GM21390 (cell line): ENCODE results near the gene TLCD1.
A peak's percentile ranks its signal among the peaks of the same experiment; 100 is the strongest.
"Not testable (repeated sequence)": the region's sequence is repeated elsewhere in the genome, so short reads cannot be mapped to it uniquely, and the experiment has no call there.

Source experiments
- ATAC-seq: cut with Tn5 transposase; IDR thresholded peaks from one replicate; pipeline ENCODE4 v1.9.1; 2021; ENCODE audit not compliant: unreplicated experiment

The TLCD1 gene

GRCh38 chr17:28729950-28730330, 3.9 kb upstream of the TLCD1 start:
- no peak for ATAC-seq

- peak; percentile 33 for ATAC-seq
Measured at GRCh38 chr17:28728364-28729200, 2.5 kb upstream of the TLCD1 start, which contains the start of gene NEK8. Gene NEK8 (plus strand): TSS chr17:28728788. CDS start chr17:28728814, 26 bp downstream.

GRCh38 chr17:28726627-28727491, 826 bp upstream of the TLCD1 start:
- peak; percentile 42 for ATAC-seq

GRCh38 chr17:28725660-28726225, 290 bp downstream of the TLCD1 start:
- no peak for ATAC-seq

GRCh38 chr17:28725166-28725659, 820 bp downstream of the TLCD1 start:
- ATAC-seq, result no peak

GRCh38 chr17:28724500-28725165, 1.4 kb downstream of the TLCD1 start:
- no peak for ATAC-seq

- ATAC-seq, result not testable (repeated sequence)
Measured at GRCh38 chr17:28723836-28724499, 2.1 kb downstream of the TLCD1 start.

DNA sequence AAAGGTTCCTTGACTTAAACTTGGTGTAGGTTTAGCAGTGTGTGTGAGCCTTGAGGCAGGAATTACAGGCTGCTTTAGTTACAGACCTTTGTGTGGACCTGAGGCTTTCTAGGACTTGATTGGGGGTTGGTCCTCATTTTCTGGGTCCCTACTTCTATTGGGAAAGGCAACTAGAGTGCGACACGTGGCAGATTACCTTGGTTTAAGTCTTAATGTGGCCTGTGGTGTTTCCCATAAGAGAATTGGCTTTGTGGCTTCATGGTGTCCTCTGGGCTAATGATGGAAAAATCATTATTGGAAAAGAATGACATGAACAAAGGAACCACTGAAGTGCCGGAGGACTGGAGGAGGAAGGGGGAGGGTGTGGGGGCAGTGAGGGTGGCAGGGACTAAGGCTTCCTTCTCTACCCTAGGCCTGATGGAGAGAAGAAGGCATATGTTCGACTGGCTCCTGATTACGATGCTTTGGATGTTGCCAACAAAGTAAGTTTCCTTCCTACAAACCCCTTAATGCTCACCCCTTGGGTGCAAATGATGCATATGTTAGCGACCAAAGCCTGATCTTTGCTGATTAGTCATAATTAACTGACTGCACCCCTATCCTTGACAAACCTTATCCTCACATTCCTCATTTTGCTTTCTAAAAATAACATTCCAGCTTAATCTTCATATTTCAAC, 2.7 kb downstream of the TLCD1 start:
- ATAC-seq, result no peak

- ATAC-seq, result no peak
Measured at GRCh38 chr17:28722417-28723158, 3.4 kb downstream of the TLCD1 start.

DNA sequence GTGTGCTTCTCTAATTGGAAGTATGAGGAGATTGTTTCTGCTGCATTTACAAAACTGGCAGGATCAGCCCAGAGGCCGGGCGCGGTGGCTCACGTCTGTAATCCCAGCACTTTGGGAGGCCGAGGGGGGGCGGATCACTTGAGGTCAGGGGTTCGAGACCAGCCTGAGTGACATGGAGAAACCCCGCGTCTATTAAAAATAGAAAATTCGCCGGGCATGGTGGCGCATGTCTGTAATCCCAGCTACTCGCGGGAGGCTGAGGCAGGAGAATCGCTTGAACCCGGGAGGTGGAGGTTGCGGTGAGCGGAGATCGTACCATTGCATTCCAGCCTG, 5.1 kb downstream of the TLCD1 start:
- ATAC-seq, result not testable (repeated sequence)

DNA sequence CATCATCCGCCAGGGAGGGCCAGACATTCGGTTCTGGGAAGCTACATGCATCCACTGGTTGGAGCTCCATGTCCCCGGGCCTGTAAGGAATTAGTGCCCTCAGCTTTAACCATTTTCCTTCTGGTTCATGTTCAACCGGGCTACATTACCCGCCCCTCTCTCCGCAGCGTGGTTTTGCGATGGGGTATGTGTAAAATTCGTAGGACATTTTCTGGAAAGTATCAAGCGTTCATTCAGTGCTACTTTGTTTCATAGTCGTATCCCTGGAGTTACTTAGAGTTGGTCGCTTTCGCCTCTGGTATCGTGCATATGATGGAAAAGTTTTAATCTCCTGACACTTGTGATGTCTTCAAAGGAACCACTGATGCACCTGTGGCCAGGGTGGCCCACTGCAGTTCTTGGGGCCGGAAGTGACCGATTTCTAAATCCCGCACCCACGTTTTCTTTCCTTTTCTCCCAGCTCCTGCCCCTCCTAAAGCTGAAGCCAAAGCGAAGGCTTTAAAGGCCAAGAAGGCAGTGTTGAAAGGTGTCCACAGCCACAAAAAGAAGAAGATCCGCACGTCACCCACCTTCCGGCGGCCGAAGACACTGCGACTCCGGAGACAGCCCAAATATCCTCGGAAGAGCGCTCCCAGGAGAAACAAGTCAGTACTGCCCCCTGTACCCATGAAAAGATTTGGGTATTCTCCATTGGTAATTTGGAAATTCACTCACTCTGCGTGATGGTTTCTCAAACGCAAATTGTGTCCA, 5.6 kb downstream of the TLCD1 start:
- ATAC-seq, result no peak

DNA sequence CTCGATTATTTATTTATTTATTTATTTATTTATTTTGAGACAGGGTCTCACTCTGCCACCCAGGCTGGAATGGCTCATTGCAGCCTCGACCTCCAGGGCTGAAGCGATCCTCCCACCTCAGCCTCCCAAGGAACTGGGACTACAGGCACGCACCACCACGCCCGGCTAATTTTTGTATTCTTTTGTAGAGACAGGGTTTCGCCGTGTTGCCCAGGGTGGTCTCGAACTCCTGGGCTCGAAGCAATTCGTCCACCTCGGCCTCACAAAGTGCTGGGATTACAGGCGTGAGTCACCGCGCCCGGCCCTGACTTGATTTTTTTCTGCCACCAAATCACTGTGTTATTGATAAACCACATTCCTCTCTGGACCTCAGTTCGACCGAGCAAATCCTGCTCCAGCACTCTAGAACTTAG, 7.0 kb downstream of the TLCD1 start:
- ATAC-seq, result no peak

DNA sequence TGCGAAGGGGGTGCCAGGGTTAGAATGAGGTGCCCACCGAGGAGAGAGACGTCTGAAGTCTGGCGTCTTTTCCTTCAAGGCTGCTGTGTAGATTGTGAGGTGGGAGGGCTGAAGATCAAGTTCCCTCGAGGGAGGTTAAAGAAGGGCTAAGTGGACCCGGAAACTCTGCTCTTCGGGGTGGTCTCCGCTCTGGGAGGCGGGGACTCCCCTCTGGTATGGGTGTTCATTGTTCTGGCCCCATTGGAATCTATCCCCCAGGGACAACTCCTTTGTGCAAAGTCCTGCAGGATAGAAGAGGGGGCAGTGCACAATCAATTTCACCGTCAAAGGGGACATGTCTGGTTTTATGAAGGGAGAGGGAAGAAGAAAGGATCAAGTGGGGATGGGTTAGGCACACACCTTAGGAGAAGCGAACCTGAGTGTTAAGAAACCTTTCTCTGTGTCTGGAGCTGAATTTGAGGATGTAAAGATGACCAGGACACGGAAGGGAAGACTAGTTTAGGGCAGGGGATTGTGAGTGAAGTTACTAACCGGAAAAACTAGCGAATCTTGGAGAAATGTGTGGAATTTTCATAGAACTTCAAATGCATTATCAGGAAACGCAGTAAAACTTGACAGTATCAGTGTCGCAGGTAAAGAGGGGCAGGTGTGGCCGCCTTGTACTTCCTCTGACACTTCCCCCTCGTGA, 7.6 kb downstream of the TLCD1 start:
- no peak for ATAC-seq

GRCh38 chr17:28717578-28718332, 8.3 kb downstream of the TLCD1 start, which contains the start of gene RAB34:
Gene RAB34 (minus strand): TSS chr17:28717868. CDS start chr17:28717266, 602 bp downstream.
- no peak for ATAC-seq

- no peak for ATAC-seq
Measured at GRCh38 chr17:28716740-28717577, 9.1 kb downstream of the TLCD1 start.

- no peak for ATAC-seq
Measured at GRCh38 chr17:28715217-28715616, 10.8 kb downstream of the TLCD1 start.
